HepG2 (cell line): ENCODE data around the gene AGPAT2. TPM values are rescaled to one million over a fixed set of nuclear protein-coding genes. Genes with fewer than 3 reads are reported as not detected.

ENCODE experiments used
- ATF7-NPFF ChIP-seq: sonication (generic); formaldehyde crosslinking; IDR thresholded peaks from 2 replicates; pipeline ENCODE4 v1.8.1; 2023; ENCODE audit warnings: mild to moderate bottlenecking, low read depth, missing genetic modification reagents, moderate library complexity
- SIX4 ChIP-seq: sonication (generic); formaldehyde crosslinking; IDR thresholded peaks from 2 replicates; pipeline ENCODE4 v1.4.0; 2020; ENCODE audit warnings: missing genetic modification reagents
- SP140L ChIP-seq: sonication (generic); formaldehyde crosslinking; IDR thresholded peaks from 2 replicates; pipeline ENCODE4 v1.4.0; 2020; ENCODE audit warnings: missing genetic modification reagents, borderline replicate concordance
- STAT5B ChIP-seq: sonication (generic); formaldehyde crosslinking; IDR thresholded peaks from 2 replicates; pipeline ENCODE4 v1.4.0; 2020; ENCODE audit warnings: missing genetic modification reagents
- polyA plus RNA-seq, 8 experiments: library from polyadenylated mRNA; depleted of rRNA in 3 of 8; stranded (reverse) in 7 of 8; unstranded in 1 of 8; fragments of >200 nt; fragmentation: Illumina TruSeq in 4 of 8; extraction: Trizol in 4 of 8; gene quantifications; 2 replicates each; pipeline versions ENCODE4 v1.2.1 to v1.2.3, GENCODE V29; 2011 to 2016; ENCODE audit warnings: low read depth in 4 of 8, missing spikeins in 1 of 8, mixed read lengths in 1 of 8; ENCODE audit not compliant: insufficient read depth in 1 of 8
- total RNA-seq, 5 experiments: library from RNA; depleted of rRNA; stranded (reverse); fragments of >200 nt; fragmentation: Illumina TruSeq; extraction: Trizol; gene quantifications; 2 replicates each; pipeline ENCODE4 v1.2.3, GENCODE V29; 2016; ENCODE audit warnings: low read depth in 1 of 5
- TF ChIP-seq, protein P1 (sequence below): sonication (generic); formaldehyde crosslinking; IDR thresholded peaks from 2 replicates; pipeline ENCODE4 v1.4.0; 2020; ENCODE audit warnings: missing genetic modification reagents
- TF ChIP-seq, protein P2 (sequence below): sonication (generic); formaldehyde crosslinking; IDR thresholded peaks from 2 replicates; pipeline ENCODE4 v1.5.1; 2020; ENCODE audit warnings: missing genetic modification reagents, mild to moderate bottlenecking, borderline replicate concordance
- TF ChIP-seq, protein P3 (sequence below): sonication (generic); formaldehyde crosslinking; IDR thresholded peaks from 2 replicates; pipeline ENCODE4 v1.9.0; 2021; ENCODE audit warnings: missing genetic modification reagents, borderline replicate concordance
- TF ChIP-seq, protein P4 (sequence below): sonication (generic); formaldehyde crosslinking; IDR thresholded peaks from 2 replicates; pipeline ENCODE4 v1.4.0; 2020; ENCODE audit warnings: missing genetic modification reagents, low read depth, mild to moderate bottlenecking, borderline replicate concordance
- TF ChIP-seq, protein P5 (sequence below): sonication (generic); formaldehyde crosslinking; IDR thresholded peaks from 2 replicates; pipeline ENCODE4 v1.8.1; 2023; ENCODE audit warnings: mild to moderate bottlenecking, missing genetic modification reagents, borderline replicate concordance
- TF ChIP-seq, protein P6 (sequence below): sonication (generic); formaldehyde crosslinking; conservative IDR thresholded peaks from 2 replicates; pipeline ENCODE4 v1.4.0; 2020; ENCODE audit warnings: missing genetic modification reagents
- TF ChIP-seq, protein P7 (sequence below): sonication (generic); formaldehyde crosslinking; conservative IDR thresholded peaks from 2 replicates; pipeline ENCODE4 v1.8.0; 2022; ENCODE audit warnings: low read depth, missing genetic modification reagents
- TF ChIP-seq, protein P8 (sequence below): sonication (generic); formaldehyde crosslinking; conservative IDR thresholded peaks from 2 replicates; pipeline ENCODE4 v1.8.0; 2022; ENCODE audit warnings: mild to moderate bottlenecking, moderate library complexity, missing genetic modification reagents

Gene AGPAT2
- total and polyA plus RNA-seq, 2 of the 13 experiments (the other 11 are each of a cell fraction or from before 2014, with no cell fraction given) = 3.9 to 25.8 TPM

DNA sequence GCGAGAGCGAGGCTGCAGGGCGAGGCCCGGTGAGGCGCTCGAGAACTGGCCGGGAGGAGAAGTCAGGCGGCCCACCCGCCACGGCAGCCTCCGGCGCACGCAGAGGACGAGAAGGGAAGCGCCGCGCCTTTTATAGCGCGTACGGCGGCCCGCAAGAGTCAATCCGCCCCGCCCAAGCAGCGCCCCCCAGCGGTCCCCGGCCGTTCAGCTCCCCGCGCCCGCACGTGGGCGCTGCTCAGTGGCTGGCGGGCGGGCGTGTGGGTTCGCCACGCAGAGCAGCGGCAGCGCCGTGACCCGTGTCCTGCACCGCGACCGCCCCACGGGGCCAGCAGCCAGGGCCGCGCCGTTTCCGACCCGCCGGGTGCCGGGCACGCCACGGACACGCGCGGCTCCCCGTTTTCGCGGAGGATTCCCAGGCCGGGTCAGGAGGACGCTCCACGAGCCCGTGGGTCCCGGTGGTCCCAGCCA, 40.9 kb upstream of the AGPAT2 start (continued):
- TF ChIP-seq, protein P1, sequence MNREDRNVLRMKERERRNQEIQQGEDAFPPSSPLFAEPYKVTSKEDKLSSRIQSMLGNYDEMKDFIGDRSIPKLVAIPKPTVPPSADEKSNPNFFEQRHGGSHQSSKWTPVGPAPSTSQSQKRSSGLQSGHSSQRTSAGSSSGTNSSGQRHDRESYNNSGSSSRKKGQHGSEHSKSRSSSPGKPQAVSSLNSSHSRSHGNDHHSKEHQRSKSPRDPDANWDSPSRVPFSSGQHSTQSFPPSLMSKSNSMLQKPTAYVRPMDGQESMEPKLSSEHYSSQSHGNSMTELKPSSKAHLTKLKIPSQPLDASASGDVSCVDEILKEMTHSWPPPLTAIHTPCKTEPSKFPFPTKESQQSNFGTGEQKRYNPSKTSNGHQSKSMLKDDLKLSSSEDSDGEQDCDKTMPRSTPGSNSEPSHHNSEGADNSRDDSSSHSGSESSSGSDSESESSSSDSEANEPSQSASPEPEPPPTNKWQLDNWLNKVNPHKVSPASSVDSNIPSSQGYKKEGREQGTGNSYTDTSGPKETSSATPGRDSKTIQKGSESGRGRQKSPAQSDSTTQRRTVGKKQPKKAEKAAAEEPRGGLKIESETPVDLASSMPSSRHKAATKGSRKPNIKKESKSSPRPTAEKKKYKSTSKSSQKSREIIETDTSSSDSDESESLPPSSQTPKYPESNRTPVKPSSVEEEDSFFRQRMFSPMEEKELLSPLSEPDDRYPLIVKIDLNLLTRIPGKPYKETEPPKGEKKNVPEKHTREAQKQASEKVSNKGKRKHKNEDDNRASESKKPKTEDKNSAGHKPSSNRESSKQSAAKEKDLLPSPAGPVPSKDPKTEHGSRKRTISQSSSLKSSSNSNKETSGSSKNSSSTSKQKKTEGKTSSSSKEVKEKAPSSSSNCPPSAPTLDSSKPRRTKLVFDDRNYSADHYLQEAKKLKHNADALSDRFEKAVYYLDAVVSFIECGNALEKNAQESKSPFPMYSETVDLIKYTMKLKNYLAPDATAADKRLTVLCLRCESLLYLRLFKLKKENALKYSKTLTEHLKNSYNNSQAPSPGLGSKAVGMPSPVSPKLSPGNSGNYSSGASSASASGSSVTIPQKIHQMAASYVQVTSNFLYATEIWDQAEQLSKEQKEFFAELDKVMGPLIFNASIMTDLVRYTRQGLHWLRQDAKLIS (CRISPR knock-in tag) = no peak
- TF ChIP-seq, protein P2, sequence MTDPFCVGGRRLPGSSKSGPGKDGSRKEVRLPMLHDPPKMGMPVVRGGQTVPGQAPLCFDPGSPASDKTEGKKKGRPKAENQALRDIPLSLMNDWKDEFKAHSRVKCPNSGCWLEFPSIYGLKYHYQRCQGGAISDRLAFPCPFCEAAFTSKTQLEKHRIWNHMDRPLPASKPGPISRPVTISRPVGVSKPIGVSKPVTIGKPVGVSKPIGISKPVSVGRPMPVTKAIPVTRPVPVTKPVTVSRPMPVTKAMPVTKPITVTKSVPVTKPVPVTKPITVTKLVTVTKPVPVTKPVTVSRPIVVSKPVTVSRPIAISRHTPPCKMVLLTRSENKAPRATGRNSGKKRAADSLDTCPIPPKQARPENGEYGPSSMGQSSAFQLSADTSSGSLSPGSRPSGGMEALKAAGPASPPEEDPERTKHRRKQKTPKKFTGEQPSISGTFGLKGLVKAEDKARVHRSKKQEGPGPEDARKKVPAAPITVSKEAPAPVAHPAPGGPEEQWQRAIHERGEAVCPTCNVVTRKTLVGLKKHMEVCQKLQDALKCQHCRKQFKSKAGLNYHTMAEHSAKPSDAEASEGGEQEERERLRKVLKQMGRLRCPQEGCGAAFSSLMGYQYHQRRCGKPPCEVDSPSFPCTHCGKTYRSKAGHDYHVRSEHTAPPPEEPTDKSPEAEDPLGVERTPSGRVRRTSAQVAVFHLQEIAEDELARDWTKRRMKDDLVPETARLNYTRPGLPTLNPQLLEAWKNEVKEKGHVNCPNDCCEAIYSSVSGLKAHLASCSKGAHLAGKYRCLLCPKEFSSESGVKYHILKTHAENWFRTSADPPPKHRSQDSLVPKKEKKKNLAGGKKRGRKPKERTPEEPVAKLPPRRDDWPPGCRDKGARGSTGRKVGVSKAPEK = no peak
- TF ChIP-seq, protein P3, sequence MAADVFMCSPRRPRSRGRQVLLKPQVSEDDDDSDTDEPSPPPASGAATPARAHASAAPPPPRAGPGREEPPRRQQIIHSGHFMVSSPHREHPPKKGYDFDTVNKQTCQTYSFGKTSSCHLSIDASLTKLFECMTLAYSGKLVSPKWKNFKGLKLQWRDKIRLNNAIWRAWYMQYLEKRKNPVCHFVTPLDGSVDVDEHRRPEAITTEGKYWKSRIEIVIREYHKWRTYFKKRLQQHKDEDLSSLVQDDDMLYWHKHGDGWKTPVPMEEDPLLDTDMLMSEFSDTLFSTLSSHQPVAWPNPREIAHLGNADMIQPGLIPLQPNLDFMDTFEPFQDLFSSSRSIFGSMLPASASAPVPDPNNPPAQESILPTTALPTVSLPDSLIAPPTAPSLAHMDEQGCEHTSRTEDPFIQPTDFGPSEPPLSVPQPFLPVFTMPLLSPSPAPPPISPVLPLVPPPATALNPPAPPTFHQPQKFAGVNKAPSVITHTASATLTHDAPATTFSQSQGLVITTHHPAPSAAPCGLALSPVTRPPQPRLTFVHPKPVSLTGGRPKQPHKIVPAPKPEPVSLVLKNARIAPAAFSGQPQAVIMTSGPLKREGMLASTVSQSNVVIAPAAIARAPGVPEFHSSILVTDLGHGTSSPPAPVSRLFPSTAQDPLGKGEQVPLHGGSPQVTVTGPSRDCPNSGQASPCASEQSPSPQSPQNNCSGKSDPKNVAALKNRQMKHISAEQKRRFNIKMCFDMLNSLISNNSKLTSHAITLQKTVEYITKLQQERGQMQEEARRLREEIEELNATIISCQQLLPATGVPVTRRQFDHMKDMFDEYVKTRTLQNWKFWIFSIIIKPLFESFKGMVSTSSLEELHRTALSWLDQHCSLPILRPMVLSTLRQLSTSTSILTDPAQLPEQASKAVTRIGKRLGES (CRISPR knock-in tag) = no peak
- TF ChIP-seq ATF7-NPFF = peak; percentile 92
- peak; percentile 20; the same call in 1 of the 2 replicates for TF ChIP-seq SIX4 (CRISPR knock-in tag)
- TF ChIP-seq, protein P4, sequence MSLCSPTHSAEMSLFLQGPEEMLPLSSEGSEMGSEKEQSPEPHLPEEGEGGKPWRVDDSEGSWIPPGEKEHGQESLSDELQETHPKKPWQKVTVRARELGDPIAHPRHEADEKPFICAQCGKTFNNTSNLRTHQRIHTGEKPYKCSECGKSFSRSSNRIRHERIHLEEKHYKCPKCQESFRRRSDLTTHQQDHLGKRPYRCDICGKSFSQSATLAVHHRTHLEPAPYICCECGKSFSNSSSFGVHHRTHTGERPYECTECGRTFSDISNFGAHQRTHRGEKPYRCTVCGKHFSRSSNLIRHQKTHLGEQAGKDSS (CRISPR knock-in tag) = no peak
- TF ChIP-seq, protein P5, sequence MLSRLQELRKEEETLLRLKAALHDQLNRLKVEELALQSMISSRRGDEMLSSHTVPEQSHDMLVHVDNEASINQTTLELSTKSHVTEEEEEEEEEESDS = peak; percentile 35; the same call in 1 of the 2 replicates
- TF ChIP-seq SP140L (CRISPR knock-in tag) = no peak
- TF ChIP-seq, protein P6, sequence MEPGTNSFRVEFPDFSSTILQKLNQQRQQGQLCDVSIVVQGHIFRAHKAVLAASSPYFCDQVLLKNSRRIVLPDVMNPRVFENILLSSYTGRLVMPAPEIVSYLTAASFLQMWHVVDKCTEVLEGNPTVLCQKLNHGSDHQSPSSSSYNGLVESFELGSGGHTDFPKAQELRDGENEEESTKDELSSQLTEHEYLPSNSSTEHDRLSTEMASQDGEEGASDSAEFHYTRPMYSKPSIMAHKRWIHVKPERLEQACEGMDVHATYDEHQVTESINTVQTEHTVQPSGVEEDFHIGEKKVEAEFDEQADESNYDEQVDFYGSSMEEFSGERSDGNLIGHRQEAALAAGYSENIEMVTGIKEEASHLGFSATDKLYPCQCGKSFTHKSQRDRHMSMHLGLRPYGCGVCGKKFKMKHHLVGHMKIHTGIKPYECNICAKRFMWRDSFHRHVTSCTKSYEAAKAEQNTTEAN (CRISPR knock-in tag) = peak; percentile 90
- TF ChIP-seq STAT5B (CRISPR knock-in tag) = no peak
- TF ChIP-seq, protein P7, sequence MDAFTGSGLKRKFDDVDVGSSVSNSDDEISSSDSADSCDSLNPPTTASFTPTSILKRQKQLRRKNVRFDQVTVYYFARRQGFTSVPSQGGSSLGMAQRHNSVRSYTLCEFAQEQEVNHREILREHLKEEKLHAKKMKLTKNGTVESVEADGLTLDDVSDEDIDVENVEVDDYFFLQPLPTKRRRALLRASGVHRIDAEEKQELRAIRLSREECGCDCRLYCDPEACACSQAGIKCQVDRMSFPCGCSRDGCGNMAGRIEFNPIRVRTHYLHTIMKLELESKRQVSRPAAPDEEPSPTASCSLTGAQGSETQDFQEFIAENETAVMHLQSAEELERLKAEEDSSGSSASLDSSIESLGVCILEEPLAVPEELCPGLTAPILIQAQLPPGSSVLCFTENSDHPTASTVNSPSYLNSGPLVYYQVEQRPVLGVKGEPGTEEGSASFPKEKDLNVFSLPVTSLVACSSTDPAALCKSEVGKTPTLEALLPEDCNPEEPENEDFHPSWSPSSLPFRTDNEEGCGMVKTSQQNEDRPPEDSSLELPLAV = peak; percentile 89; the same call in 1 of the 2 replicates
- TF ChIP-seq, protein P8, sequence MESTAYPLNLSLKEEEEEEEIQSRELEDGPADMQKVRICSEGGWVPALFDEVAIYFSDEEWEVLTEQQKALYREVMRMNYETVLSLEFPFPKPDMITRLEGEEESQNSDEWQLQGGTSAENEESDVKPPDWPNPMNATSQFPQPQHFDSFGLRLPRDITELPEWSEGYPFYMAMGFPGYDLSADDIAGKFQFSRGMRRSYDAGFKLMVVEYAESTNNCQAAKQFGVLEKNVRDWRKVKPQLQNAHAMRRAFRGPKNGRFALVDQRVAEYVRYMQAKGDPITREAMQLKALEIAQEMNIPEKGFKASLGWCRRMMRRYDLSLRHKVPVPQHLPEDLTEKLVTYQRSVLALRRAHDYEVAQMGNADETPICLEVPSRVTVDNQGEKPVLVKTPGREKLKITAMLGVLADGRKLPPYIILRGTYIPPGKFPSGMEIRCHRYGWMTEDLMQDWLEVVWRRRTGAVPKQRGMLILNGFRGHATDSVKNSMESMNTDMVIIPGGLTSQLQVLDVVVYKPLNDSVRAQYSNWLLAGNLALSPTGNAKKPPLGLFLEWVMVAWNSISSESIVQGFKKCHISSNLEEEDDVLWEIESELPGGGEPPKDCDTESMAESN = peak; percentile 83; the same call in 1 of the 2 replicates
